Measurements from ENCODE around the gene CHCHD3. TPM values are rescaled to one million over a fixed set of nuclear protein-coding genes. Genes with fewer than 3 reads are reported as not detected.
"Not testable (repeated sequence)": the region's sequence is repeated elsewhere in the genome, so short reads cannot be mapped to it uniquely, and the experiment has no call there.

CHCHD3 gene
- total RNA-seq, 1 donor from 2014 or later, result 142 TPM

DNA sequence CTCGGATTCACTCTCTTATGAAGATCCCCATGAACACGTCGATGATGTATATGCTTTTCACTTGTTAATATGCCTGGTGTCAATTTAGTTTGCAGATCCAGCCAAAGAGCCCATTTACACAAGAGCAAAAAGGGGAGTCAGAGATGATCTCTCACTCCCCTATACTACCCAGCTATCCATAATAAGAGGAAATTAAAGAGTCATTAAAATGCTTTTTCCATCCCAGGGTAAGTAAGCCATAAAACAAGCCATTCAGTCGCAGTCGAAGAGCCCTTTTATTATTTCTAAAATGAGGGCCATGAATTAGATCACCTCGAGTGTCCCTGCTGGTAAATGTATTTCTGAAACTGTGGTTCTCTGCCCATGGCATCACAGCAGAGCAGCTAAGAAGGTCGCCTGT is 41.2 kb downstream of the CHCHD3 start:
- no peak for DNase-seq (ENCODE audit: low spot score)
- H3K4me2 ChIP-seq, result no peak overlapping the region
- H3K4me1 Mint-ChIP-seq, result peaks cover 14% of the 10 kb centered on the region
- H3K79me2 ChIP-seq (ENCODE audit: low read depth), result peaks cover 92% of the 10 kb centered on the region
- no peaks in the 10 kb centered on the region for H3K36me3 ChIP-seq
- no peak overlapping the region for H3K4me3 Mint-ChIP-seq
- H3K9ac ChIP-seq, result no peak overlapping the region
- H3K27me3 ChIP-seq, result no peaks in the 10 kb centered on the region
- no peaks in the 10 kb centered on the region for H3K9me3 Mint-ChIP-seq
- H3K9me3 ChIP-seq (ENCODE audit: low read depth), result no peaks in the 10 kb centered on the region
- H3K4me3 ChIP-seq, result no peak overlapping the region
- H3K27ac Mint-ChIP-seq, result no peak overlapping the region
- peaks cover 25% of the 10 kb centered on the region for H4K20me1 ChIP-seq (ENCODE audit: low read depth)
- peaks cover 19% of the 10 kb centered on the region for H3K4me1 ChIP-seq
- peaks cover 16% of the 10 kb centered on the region for H3K36me3 Mint-ChIP-seq
- TF ChIP-seq EZH2 (IDR thresholded peaks at IDR 0.05) (no peak), EZH2phosphoT487 (IDR thresholded peaks at IDR 0.05) (no peak)
- TF ChIP-seq, protein P1, sequence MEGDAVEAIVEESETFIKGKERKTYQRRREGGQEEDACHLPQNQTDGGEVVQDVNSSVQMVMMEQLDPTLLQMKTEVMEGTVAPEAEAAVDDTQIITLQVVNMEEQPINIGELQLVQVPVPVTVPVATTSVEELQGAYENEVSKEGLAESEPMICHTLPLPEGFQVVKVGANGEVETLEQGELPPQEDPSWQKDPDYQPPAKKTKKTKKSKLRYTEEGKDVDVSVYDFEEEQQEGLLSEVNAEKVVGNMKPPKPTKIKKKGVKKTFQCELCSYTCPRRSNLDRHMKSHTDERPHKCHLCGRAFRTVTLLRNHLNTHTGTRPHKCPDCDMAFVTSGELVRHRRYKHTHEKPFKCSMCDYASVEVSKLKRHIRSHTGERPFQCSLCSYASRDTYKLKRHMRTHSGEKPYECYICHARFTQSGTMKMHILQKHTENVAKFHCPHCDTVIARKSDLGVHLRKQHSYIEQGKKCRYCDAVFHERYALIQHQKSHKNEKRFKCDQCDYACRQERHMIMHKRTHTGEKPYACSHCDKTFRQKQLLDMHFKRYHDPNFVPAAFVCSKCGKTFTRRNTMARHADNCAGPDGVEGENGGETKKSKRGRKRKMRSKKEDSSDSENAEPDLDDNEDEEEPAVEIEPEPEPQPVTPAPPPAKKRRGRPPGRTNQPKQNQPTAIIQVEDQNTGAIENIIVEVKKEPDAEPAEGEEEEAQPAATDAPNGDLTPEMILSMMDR (IDR thresholded peaks at IDR 0.05), result no peak
- no peak overlapping the region for H2AFZ ChIP-seq (replicated peaks)
- H3F3A ChIP-seq (ENCODE audit: low read depth), result peaks cover 12% of the 10 kb centered on the region
- H3K27ac ChIP-seq, result no peak overlapping the region
- H3K27me3 Mint-ChIP-seq (ENCODE audit: insufficient read depth, low read depth), result no peaks in the 10 kb centered on the region

DNA sequence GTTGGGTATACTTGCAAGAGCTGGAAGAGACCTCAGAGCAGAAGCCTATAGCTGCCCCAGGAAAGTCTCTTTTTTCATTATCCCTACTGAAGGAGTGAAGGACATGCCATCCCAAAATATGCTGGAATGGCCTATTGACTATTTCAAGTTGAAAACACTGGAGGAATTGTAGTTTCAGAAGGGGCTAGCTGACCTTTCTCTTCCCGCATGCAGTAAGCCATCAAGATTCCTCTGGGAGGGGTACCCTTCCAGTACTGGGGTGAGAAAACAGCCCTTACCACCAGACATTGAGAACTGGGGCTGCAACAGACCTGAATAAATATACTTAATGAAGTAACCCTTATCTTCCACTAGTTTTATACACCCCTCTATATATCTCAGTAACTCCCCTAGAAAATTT is 41.7 kb downstream of the CHCHD3 start:
- Histone ChIP-seq H4K20me1 (ENCODE audit: low read depth) (peaks cover 20% of the 10 kb centered on the region), H3K4me2 (no peak overlapping the region), H3K9me3 (ENCODE audit: low read depth) (no peaks in the 10 kb centered on the region), H3K27ac (no peak overlapping the region), H3K4me3 (no peak overlapping the region), H3K27me3 (no peaks in the 10 kb centered on the region), H3F3A (ENCODE audit: low read depth) (peaks cover 7% of the 10 kb centered on the region), H3K9ac (no peak overlapping the region), H3K36me3 (no peaks in the 10 kb centered on the region), H3K79me2 (ENCODE audit: low read depth) (peaks cover 92% of the 10 kb centered on the region), H3K4me1 (peaks cover 14% of the 10 kb centered on the region), H2AFZ (replicated peaks) (no peak overlapping the region)
- Mint-ChIP-seq H3K4me1 (peaks cover 10% of the 10 kb centered on the region), H3K27ac (no peak overlapping the region), H3K27me3 (ENCODE audit: insufficient read depth, low read depth) (no peaks in the 10 kb centered on the region), H3K4me3 (no peak overlapping the region), H3K9me3 (no peaks in the 10 kb centered on the region), H3K36me3 (peaks cover 17% of the 10 kb centered on the region)
- no peak for DNase-seq (ENCODE audit: low spot score)
- TF ChIP-seq EZH2phosphoT487 (IDR thresholded peaks at IDR 0.05), result no peak
- no peak for TF ChIP-seq EZH2 (IDR thresholded peaks at IDR 0.05)
- TF ChIP-seq, protein P1 (IDR thresholded peaks at IDR 0.05), result no peak

DNA sequence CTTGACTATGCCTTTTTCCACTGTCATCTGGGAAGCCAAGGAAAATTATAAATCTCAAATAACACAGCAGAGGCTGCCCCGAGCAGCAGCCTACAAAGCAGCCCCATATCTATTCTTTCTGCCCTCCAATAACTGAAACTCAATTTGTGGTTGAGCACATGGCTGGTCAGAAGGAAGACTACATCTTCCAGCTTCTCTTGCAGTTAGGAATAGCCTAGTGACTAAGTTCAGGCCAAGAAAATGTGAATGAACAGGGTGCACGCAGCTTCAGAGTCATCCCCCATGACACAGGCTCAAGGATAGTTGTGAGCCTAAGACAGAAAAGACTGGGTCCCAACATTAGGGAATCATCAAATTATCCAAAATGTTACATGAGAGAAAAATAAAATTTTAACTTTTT is 42.3 kb downstream of the CHCHD3 start:
- H3K79me2 ChIP-seq (ENCODE audit: low read depth), result peaks cover 88% of the 10 kb centered on the region
- H3K9me3 ChIP-seq (ENCODE audit: low read depth), result no peaks in the 10 kb centered on the region
- H3F3A ChIP-seq (ENCODE audit: low read depth), result peaks cover 2% of the 10 kb centered on the region
- Mint-ChIP-seq H3K4me3 (no peak overlapping the region), H3K36me3 (peaks cover 17% of the 10 kb centered on the region), H3K27me3 (ENCODE audit: insufficient read depth, low read depth) (no peaks in the 10 kb centered on the region), H3K4me1 (peaks cover 6% of the 10 kb centered on the region), H3K9me3 (no peaks in the 10 kb centered on the region), H3K27ac (no peak overlapping the region)
- peaks cover 8% of the 10 kb centered on the region for H3K4me1 ChIP-seq
- no peak for DNase-seq (ENCODE audit: low spot score)
- TF ChIP-seq EZH2phosphoT487 (IDR thresholded peaks at IDR 0.05), result no peak
- no peak for TF ChIP-seq EZH2 (IDR thresholded peaks at IDR 0.05)
- H3K9ac ChIP-seq, result no peak overlapping the region
- no peak overlapping the region for H3K4me2 ChIP-seq
- H3K4me3 ChIP-seq, result no peak overlapping the region
- H3K36me3 ChIP-seq, result no peaks in the 10 kb centered on the region
- no peaks in the 10 kb centered on the region for H3K27me3 ChIP-seq
- H4K20me1 ChIP-seq (ENCODE audit: low read depth), result peaks cover 14% of the 10 kb centered on the region
- no peak overlapping the region for H3K27ac ChIP-seq
- no peak overlapping the region for H2AFZ ChIP-seq (replicated peaks)

DNA sequence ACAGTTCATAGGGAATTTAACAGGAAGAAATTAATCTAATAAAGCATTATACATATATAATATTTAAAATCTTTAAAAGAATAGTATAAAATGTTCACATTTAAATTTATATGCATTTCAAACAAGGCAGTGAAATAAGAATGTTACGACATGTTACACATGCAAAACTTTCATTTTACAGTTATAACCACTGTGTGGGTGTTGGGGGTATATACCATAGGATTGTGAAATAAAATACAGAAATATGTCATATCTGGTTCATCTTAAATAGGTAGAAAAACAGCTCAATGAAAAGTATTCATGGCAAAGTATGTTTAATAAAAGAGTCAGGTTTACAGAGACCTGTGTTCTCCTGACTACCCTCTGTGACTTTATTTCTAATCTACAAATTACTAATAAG is 45.6 kb downstream of the CHCHD3 start:
- no peaks in the 10 kb centered on the region for H3K27me3 Mint-ChIP-seq (ENCODE audit: insufficient read depth, low read depth)
- no peak overlapping the region for H3K9ac ChIP-seq
- no peaks in the 10 kb centered on the region for H3F3A ChIP-seq (ENCODE audit: low read depth)
- peaks cover 15% of the 10 kb centered on the region for H4K20me1 ChIP-seq (ENCODE audit: low read depth)
- H3K27me3 ChIP-seq, result no peaks in the 10 kb centered on the region
- no peak overlapping the region for H3K27ac Mint-ChIP-seq
- H3K4me1 ChIP-seq, result no peaks in the 10 kb centered on the region
- no peak overlapping the region for H3K4me3 Mint-ChIP-seq
- no peak for DNase-seq (ENCODE audit: low spot score)
- H3K27ac ChIP-seq, result no peak overlapping the region
- H3K4me1 Mint-ChIP-seq, result no peaks in the 10 kb centered on the region
- no peak overlapping the region for H2AFZ ChIP-seq (replicated peaks)
- H3K36me3 Mint-ChIP-seq, result peaks cover 9% of the 10 kb centered on the region
- no peak overlapping the region for H3K4me2 ChIP-seq
- H3K9me3 ChIP-seq (ENCODE audit: low read depth), result no peaks in the 10 kb centered on the region
- H3K36me3 ChIP-seq, result no peaks in the 10 kb centered on the region
- TF ChIP-seq EZH2phosphoT487 (IDR thresholded peaks at IDR 0.05) (no peak), EZH2 (IDR thresholded peaks at IDR 0.05) (no peak)
- TF ChIP-seq, protein P1 (IDR thresholded peaks at IDR 0.05), result no peak
- H3K4me3 ChIP-seq, result no peak overlapping the region
- no peaks in the 10 kb centered on the region for H3K9me3 Mint-ChIP-seq
- peaks cover 81% of the 10 kb centered on the region for H3K79me2 ChIP-seq (ENCODE audit: low read depth)

DNA sequence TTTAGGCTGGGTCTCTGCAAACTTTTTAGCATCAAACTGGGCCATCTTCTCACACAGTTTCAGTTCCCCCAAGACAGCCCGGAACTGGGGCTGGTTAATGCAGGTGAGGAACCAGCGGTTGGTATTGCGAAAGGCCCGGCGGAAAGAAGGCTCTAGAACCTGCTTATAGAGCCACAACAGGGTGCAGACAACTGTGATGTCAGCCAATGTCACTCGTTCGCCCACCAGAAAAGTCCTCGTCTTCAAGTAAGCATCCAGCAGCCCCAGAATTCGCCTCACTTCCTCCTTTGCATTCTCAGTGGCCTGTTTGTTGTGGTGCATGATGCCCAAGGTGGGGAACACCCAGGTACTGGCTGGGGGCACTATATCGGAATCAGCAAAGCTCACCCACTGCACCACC is 46.6 kb downstream of the CHCHD3 start:
- not testable (repeated sequence) for H3F3A ChIP-seq (ENCODE audit: low read depth); DNase-seq (ENCODE audit: low spot score); H3K27me3 Mint-ChIP-seq (ENCODE audit: insufficient read depth, low read depth); H3K4me1 Mint-ChIP-seq; H3K27ac Mint-ChIP-seq; H3K4me3 ChIP-seq; H3K9me3 ChIP-seq (ENCODE audit: low read depth); H3K9me3 Mint-ChIP-seq; H2AFZ ChIP-seq (replicated peaks); H3K36me3 ChIP-seq; H3K36me3 Mint-ChIP-seq; H3K9ac ChIP-seq; H3K4me1 ChIP-seq; H3K27ac ChIP-seq; H3K4me3 Mint-ChIP-seq; H3K4me2 ChIP-seq; H3K27me3 ChIP-seq
- H4K20me1 ChIP-seq (ENCODE audit: low read depth), result peaks cover 20% of the 10 kb centered on the region
- peaks cover 81% of the 10 kb centered on the region for H3K79me2 ChIP-seq (ENCODE audit: low read depth)
